Measurements from ENCODE around the gene DCLK2. TPM values are rescaled to one million over a fixed set of nuclear protein-coding genes. Genes with fewer than 3 reads are reported as not detected.

DCLK2 gene
- total and polyA plus RNA-seq, 2 experiments from 2014 or later: 3.2 to 4.8 TPM

DNA sequence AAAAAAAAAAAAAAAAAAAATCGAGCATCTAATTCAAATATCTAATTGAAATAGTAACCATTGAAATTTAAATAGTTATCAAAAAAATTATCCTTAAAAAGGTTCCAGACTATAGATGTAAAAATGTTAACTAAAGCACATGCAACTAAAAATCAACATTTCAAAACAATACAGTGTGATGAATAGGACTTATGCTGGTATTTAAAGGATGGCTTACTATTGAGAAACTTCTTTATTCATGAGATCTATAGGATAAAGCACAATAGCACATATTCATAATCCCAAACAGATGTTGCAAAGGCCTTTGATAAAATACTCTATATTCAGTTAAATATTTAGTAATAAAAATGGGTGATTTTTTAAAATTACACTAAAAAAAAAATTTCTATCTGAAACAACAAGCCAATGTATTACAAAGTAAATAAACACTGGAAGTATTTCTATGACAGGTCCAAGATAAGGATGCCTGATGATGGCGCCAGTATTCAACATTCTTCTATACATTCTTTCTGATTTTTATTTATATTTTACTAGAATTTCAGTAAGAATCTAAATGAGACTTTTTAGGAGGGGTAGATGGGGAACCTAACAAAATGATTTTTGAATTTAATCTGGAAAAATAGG lies 26.3 kb downstream of the DCLK2 start:
- no peak overlapping the region for H3K4me3 ChIP-seq
- no peaks in the 10 kb centered on the region for H3K9me3 ChIP-seq (ENCODE audit: low read depth)
- TF ChIP-seq, protein P1, sequence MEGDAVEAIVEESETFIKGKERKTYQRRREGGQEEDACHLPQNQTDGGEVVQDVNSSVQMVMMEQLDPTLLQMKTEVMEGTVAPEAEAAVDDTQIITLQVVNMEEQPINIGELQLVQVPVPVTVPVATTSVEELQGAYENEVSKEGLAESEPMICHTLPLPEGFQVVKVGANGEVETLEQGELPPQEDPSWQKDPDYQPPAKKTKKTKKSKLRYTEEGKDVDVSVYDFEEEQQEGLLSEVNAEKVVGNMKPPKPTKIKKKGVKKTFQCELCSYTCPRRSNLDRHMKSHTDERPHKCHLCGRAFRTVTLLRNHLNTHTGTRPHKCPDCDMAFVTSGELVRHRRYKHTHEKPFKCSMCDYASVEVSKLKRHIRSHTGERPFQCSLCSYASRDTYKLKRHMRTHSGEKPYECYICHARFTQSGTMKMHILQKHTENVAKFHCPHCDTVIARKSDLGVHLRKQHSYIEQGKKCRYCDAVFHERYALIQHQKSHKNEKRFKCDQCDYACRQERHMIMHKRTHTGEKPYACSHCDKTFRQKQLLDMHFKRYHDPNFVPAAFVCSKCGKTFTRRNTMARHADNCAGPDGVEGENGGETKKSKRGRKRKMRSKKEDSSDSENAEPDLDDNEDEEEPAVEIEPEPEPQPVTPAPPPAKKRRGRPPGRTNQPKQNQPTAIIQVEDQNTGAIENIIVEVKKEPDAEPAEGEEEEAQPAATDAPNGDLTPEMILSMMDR (IDR thresholded peaks at IDR 0.05; ENCODE audit: low read depth, low read length): no peak
- no peaks in the 10 kb centered on the region for H3K4me1 ChIP-seq (ENCODE audit: low read depth)
- no peak for DNase-seq (ENCODE audit: low read depth in 1 of 2, low spot score in 1 of 2)
- H3K27me3 ChIP-seq: no peaks in the 10 kb centered on the region
- no peak overlapping the region for H3K27ac ChIP-seq
- no peaks in the 10 kb centered on the region for H3K36me3 ChIP-seq

DNA sequence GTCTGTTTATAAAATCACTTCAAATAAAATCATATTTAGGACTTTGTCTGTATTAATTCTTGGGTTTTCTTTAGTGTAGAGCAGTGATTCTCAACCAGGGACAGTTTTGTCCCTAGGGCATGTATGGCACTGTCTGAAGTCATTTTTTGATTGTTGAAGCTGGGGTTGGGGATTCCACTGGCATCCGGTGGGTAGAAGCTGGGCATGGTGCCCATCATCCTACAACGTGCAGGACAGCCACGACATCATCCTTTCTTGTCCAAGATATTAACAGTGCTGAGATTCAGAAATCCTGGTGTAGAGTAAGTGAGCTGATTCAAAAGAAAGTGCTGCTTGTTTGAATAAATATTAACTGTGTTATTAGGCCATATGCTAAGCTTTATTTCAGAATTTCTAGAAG lies 28.6 kb downstream of the DCLK2 start:
- no peak for DNase-seq (ENCODE audit: low read depth in 1 of 2, low spot score in 1 of 2)
- no peak overlapping the region for H3K4me3 ChIP-seq
- TF ChIP-seq, protein P1 (IDR thresholded peaks at IDR 0.05; ENCODE audit: low read depth, low read length): no peak
- H3K9me3 ChIP-seq (ENCODE audit: low read depth): no peaks in the 10 kb centered on the region
- no peaks in the 10 kb centered on the region for H3K36me3 ChIP-seq
- H3K27ac ChIP-seq: no peak overlapping the region
- H3K27me3 ChIP-seq: no peaks in the 10 kb centered on the region
- H3K4me1 ChIP-seq (ENCODE audit: low read depth): no peaks in the 10 kb centered on the region

DNA sequence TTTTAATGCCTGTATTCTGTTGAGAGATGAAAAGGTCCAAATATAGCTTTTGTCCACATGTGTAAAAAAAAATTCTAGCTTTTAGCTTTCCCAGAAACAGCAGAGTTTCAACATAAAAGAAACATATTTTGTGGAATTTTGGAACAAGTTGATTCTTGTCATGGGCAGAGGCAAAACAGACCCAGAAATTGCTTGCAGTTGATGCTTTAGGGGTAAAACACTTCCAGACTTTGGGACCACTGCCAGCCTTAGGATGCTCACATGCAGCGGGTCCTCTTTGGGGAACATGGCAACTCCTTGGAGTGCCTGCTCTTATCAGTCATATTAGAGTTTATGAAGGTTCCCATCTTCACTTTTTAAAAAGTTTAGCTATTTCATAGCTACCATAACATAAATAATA lies 30.4 kb downstream of the DCLK2 start:
- H3K4me1 ChIP-seq (ENCODE audit: low read depth): no peaks in the 10 kb centered on the region
- no peaks in the 10 kb centered on the region for H3K27me3 ChIP-seq
- H3K27ac ChIP-seq: no peak overlapping the region
- TF ChIP-seq, protein P1 (IDR thresholded peaks at IDR 0.05; ENCODE audit: low read depth, low read length): no peak
- DNase-seq (ENCODE audit: low read depth in 1 of 2, low spot score in 1 of 2): no peak
- H3K4me3 ChIP-seq: no peak overlapping the region
- H3K9me3 ChIP-seq (ENCODE audit: low read depth): no peaks in the 10 kb centered on the region
- no peaks in the 10 kb centered on the region for H3K36me3 ChIP-seq

DNA sequence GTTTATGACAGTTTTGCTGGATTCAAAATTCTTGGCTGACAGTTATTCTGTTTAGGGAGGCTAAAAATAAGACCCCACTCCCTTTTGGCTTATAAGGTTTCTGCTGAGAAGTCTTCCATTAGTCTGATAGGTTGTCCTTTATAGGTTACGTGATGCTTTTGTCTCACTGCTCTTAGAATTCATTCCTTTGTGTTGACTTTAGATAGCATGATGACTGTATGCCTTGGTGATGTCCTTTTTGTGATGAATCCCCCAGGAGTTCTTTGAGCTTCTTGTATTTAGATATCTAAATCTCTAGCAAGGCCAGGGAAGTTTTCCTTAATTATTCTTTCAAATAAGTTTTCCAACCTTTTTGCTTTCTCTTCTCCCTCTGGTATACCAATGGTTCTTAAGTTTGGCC lies 36.4 kb downstream of the DCLK2 start:
- TF ChIP-seq, protein P1 (IDR thresholded peaks at IDR 0.05; ENCODE audit: low read depth, low read length): no peak
- no peaks in the 10 kb centered on the region for H3K4me1 ChIP-seq (ENCODE audit: low read depth)
- no peak overlapping the region for H3K27ac ChIP-seq
- DNase-seq (ENCODE audit: low read depth in 1 of 2, low spot score in 1 of 2): no peak
- H3K36me3 ChIP-seq: no peaks in the 10 kb centered on the region
- no peaks in the 10 kb centered on the region for H3K27me3 ChIP-seq
- no peaks in the 10 kb centered on the region for H3K9me3 ChIP-seq (ENCODE audit: low read depth)
- no peak overlapping the region for H3K4me3 ChIP-seq

DNA sequence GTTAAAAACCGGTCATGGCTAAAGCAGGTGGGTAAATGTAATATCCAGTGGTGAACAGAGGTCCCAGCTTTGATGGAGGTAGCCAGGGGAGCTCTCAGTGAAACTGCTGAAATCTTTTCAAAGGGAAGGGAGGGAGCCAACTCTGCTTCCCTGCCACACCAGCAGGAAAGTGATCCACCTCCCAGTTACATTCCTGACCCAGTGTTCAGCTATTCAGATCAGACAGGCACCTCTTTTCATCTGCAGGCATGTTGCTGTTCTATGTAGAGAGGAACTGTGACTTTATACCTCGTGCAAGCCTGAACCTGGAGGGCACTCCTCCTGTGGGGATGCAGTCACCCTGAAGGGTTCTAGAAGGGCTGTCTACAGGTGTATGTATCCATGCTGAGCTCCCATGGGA lies 37.6 kb downstream of the DCLK2 start:
- H3K4me1 ChIP-seq (ENCODE audit: low read depth): no peaks in the 10 kb centered on the region
- H3K9me3 ChIP-seq (ENCODE audit: low read depth): no peaks in the 10 kb centered on the region
- TF ChIP-seq, protein P1 (IDR thresholded peaks at IDR 0.05; ENCODE audit: low read depth, low read length): no peak
- no peaks in the 10 kb centered on the region for H3K36me3 ChIP-seq
- no peak for DNase-seq (ENCODE audit: low read depth in 1 of 2, low spot score in 1 of 2)
- H3K27me3 ChIP-seq: no peaks in the 10 kb centered on the region
- no peak overlapping the region for H3K27ac ChIP-seq
- H3K4me3 ChIP-seq: no peak overlapping the region
